GM12891 (cell line): ENCODE results near the gene KCNC4.

ENCODE experiments used
- DNase-seq: peaks from one replicate; pipeline ENCODE4 v3.0.0; 2011; ENCODE audit warnings: low spot score; ENCODE audit not compliant: insufficient read length
- FAIRE-seq: peaks from 2 replicates; lab custom pipeline; 2011; peaks lifted over from hg19 to GRCh38; lab: Jason Lieb, UNC
- PAX5 ChIP-seq: IDR thresholded peaks from 2 replicates; pipeline ENCODE4 v1.6.1; 2011; ENCODE audit warnings: low read length, moderate library complexity, mild to moderate bottlenecking; ENCODE audit not compliant: insufficient read depth, severe bottlenecking
- POLR2A ChIP-seq: IDR thresholded peaks from 2 replicates; pipeline ENCODE4 v1.6.1; 2011; ENCODE audit warnings: low read depth, low read length, control low read depth
- POLR2AphosphoS5 ChIP-seq: IDR thresholded peaks from 2 replicates; pipeline ENCODE4 v1.6.1; 2011; ENCODE audit warnings: low read depth, low read length, control low read depth
- POU2F2 ChIP-seq: IDR thresholded peaks from 2 replicates; pipeline ENCODE4 v1.6.1; 2011; ENCODE audit warnings: low read depth, mild to moderate bottlenecking, control low read depth, low read length, moderate library complexity
- SPI1 ChIP-seq: IDR thresholded peaks from 2 replicates; pipeline ENCODE4 v1.6.1; 2011; ENCODE audit warnings: low read depth, low read length, control low read depth
- TAF1 ChIP-seq: IDR thresholded peaks from 2 replicates; pipeline ENCODE4 v1.6.1; 2011; ENCODE audit warnings: low read depth, low read length, control low read depth

KCNC4 gene

GRCh38 chr1:110248746-110249145 lies 38.6 kb downstream of the KCNC4 start:
- no peak for DNase-seq
- TF ChIP-seq SPI1 (no peak), POLR2A (no peak)
- no peak for FAIRE-seq

GRCh38 chr1:110249256-110249655 lies 39.1 kb downstream of the KCNC4 start:
- DNase-seq (no peak), FAIRE-seq (no peak)
- TF ChIP-seq SPI1 (no peak), PAX5 (no peak), POLR2A (no peak), POU2F2 (no peak), POLR2AphosphoS5 (no peak), TAF1 (no peak)

- DNase-seq (no peak), FAIRE-seq (no peak)
- no peak for TF ChIP-seq POLR2AphosphoS5
- no peak for TF ChIP-seq POU2F2
- no peak for TF ChIP-seq TAF1
- TF ChIP-seq POLR2A, result no peak
- TF ChIP-seq SPI1, result no peak
- TF ChIP-seq PAX5, result no peak
Observed at GRCh38 chr1:110250008-110250407, 39.9 kb downstream of the KCNC4 start.

- no peak for FAIRE-seq
Observed at GRCh38 chr1:110250749-110251148, 40.6 kb downstream of the KCNC4 start.

GRCh38 chr1:110253213-110253612 lies 43.1 kb downstream of the KCNC4 start:
- FAIRE-seq, result no peak
- TF ChIP-seq POLR2A (no peak), POLR2AphosphoS5 (no peak), PAX5 (no peak), POU2F2 (no peak), TAF1 (no peak), SPI1 (no peak)

More at GRCh38 chr1:110250749-110251148, 40.6 kb downstream of the KCNC4 start:
- TF ChIP-seq POU2F2, result no peak
- TF ChIP-seq POLR2AphosphoS5, result no peak
- no peak for TF ChIP-seq PAX5
- no peak for DNase-seq

GRCh38 chr1:110254604-110255391 lies 44.7 kb downstream of the KCNC4 start:
- DNase-seq (no peak), FAIRE-seq (no peak)
- TF ChIP-seq POLR2A (no peak), TAF1 (no peak), SPI1 (no peak), POLR2AphosphoS5 (no peak), PAX5 (no peak), POU2F2 (no peak)

More at GRCh38 chr1:110253213-110253612, 43.1 kb downstream of the KCNC4 start:
- no peak for DNase-seq

GRCh38 chr1:110255392-110255787 lies 45.3 kb downstream of the KCNC4 start:
- DNase-seq, result no peak
- FAIRE-seq, result peak; percentile 45
- TF ChIP-seq POU2F2 (no peak), SPI1 (no peak), POLR2AphosphoS5 (no peak), TAF1 (no peak), PAX5 (no peak), POLR2A (no peak)

- no peak for DNase-seq
Observed at GRCh38 chr1:110258734-110259133, 48.6 kb downstream of the KCNC4 start.

GRCh38 chr1:110259770-110260169 lies 49.7 kb downstream of the KCNC4 start:
- DNase-seq, result no peak

More at GRCh38 chr1:110258734-110259133, 48.6 kb downstream of the KCNC4 start:
- TF ChIP-seq POU2F2, result no peak
- TF ChIP-seq SPI1, result no peak
- no peak for TF ChIP-seq TAF1
- no peak for TF ChIP-seq PAX5
- TF ChIP-seq POLR2A, result no peak
- no peak for TF ChIP-seq POLR2AphosphoS5
- FAIRE-seq, result no peak

More at GRCh38 chr1:110259770-110260169, 49.7 kb downstream of the KCNC4 start:
- peak; percentile 51 for FAIRE-seq
- TF ChIP-seq SPI1, result peak; percentile 84
- no peak for TF ChIP-seq POLR2AphosphoS5
